Measurements from ENCODE around the gene TMEM59. TPM values are rescaled to one million over a fixed set of nuclear protein-coding genes. Genes with fewer than 3 reads are reported as not detected.

Gene TMEM59
- total and polyA plus RNA-seq, 3 donors from 2014 or later: 209 to 338 (median 289) TPM

GRCh38 chr1:54088385-54088784 lies 35.4 kb upstream of the TMEM59 start:
- no peak for TF ChIP-seq POLR2A (IDR thresholded peaks at IDR 0.05)
- intact Hi-C loops (cut with DNase I; ENCODE audit: low total_unique reads): no loop called here
- Histone ChIP-seq H3K27ac (no peak overlapping the region), H3K4me1 (no peaks in the 10 kb centered on the region), H3K27me3 (no peaks in the 10 kb centered on the region), H3K9me3 (no peaks in the 10 kb centered on the region), H3K4me3 (no peak overlapping the region), H3K36me3 (ENCODE audit: low read depth, missing control alignments) (no peaks in the 10 kb centered on the region)
- DNase-seq: no peak
- 85 to 92% methylated on average over 5 of the region's 5 CpGs for WGBS, 2 donors

- no peak for DNase-seq
- Histone ChIP-seq H3K9me3 (no peaks in the 10 kb centered on the region), H3K4me3 (no peak overlapping the region), H3K27me3 (no peaks in the 10 kb centered on the region), H3K4me1 (no peaks in the 10 kb centered on the region), H3K27ac (no peak overlapping the region), H3K36me3 (ENCODE audit: low read depth, missing control alignments) (no peaks in the 10 kb centered on the region)
- TF ChIP-seq CTCF (IDR thresholded peaks at IDR 0.05) (no peak), POLR2A (IDR thresholded peaks at IDR 0.05) (no peak)
- intact Hi-C loops (cut with DNase I; ENCODE audit: low total_unique reads): no loop called here
- WGBS, 2 donors: 86 to 94% methylated on average over 1 of the region's 1 CpG
Measured at GRCh38 chr1:54086754-54087153, 33.8 kb upstream of the TMEM59 start.

GRCh38 chr1:54084794-54085193 lies 31.8 kb upstream of the TMEM59 start:
- H3K36me3 ChIP-seq (ENCODE audit: low read depth, missing control alignments): no peaks in the 10 kb centered on the region
- H3K27ac ChIP-seq: no peak overlapping the region
- H3K27me3 ChIP-seq: no peaks in the 10 kb centered on the region
- H3K9me3 ChIP-seq: no peaks in the 10 kb centered on the region
- 95 to 98% methylated on average over 2 of the region's 2 CpGs for WGBS, 2 donors
- TF ChIP-seq CTCF (IDR thresholded peaks at IDR 0.05): no peak
- intact Hi-C loops (cut with DNase I; ENCODE audit: low total_unique reads): no loop called here
- no peak overlapping the region for H3K4me3 ChIP-seq
- DNase-seq: no peak
- H3K4me1 ChIP-seq: no peaks in the 10 kb centered on the region

- no peak for TF ChIP-seq POLR2A (IDR thresholded peaks at IDR 0.05)
- TF ChIP-seq CTCF (IDR thresholded peaks at IDR 0.05): peak; percentile 36 to 77 (median 59)
- Histone ChIP-seq H3K27ac (no peak overlapping the region), H3K4me3 (no peak overlapping the region), H3K27me3 (no peaks in the 10 kb centered on the region), H3K36me3 (ENCODE audit: low read depth, missing control alignments) (no peaks in the 10 kb centered on the region), H3K4me1 (no peaks in the 10 kb centered on the region), H3K9me3 (no peaks in the 10 kb centered on the region)
- WGBS, 2 donors: 82 to 88% methylated on average over 8 of the region's 8 CpGs
- peak; percentile 90 for DNase-seq
- intact Hi-C loops (cut with DNase I; ENCODE audit: low total_unique reads): no loop called here
Measured at GRCh38 chr1:54081306-54082270, 28.6 kb upstream of the TMEM59 start.

- no peaks in the 10 kb centered on the region for H3K4me1 ChIP-seq
- no peaks in the 10 kb centered on the region for H3K27me3 ChIP-seq
- WGBS, 2 donors: 83 to 92% methylated on average over 2 of the region's 2 CpGs
- H3K4me3 ChIP-seq: no peak overlapping the region
- no peak for DNase-seq
- H3K9me3 ChIP-seq: no peaks in the 10 kb centered on the region
- no peak for TF ChIP-seq CTCF (IDR thresholded peaks at IDR 0.05)
- no peak overlapping the region for H3K27ac ChIP-seq
- H3K36me3 ChIP-seq (ENCODE audit: low read depth, missing control alignments): no peaks in the 10 kb centered on the region
- intact Hi-C loops (cut with DNase I; ENCODE audit: low total_unique reads): no loop called here
Measured at GRCh38 chr1:54080598-54081049, 27.6 kb upstream of the TMEM59 start.
